ENCODE measurements around the gene SATB1.

GRCh38 chr3:18428036-18428435, 2.9 kb upstream of the SATB1 start:
- TF ChIP-seq POLR2AphosphoS5 (IDR thresholded peaks at IDR 0.05; ENCODE audit: borderline replicate concordance, low read depth, low read length) (no peak), EZH2 (IDR thresholded peaks at IDR 0.05) (no peak)
